Lower lobe of right lung (tissue), 2 donors: ENCODE results near the gene PSMD2. TPM values are rescaled to one million over a fixed set of nuclear protein-coding genes. Genes with fewer than 3 reads are reported as not detected.

ENCODE experiments used
- ATAC-seq, 2 donors: fragments of 200-7000 bp; cut with Tn5 transposase; one replicate each; pipeline ENCODE4 v1.9.1; 2020 to 2022; ENCODE audit warnings: mild to moderate bottlenecking in 2 of 2, moderate library complexity in 2 of 2
- DNase-seq: peaks from one replicate; pipeline ENCODE4 v3.0.0-alpha.2; 2020
- H3K27ac ChIP-seq: fragments of 200-600 bp; one replicate; pipeline ENCODE4 v1.8.0; 2022
- H3K27me3 ChIP-seq: fragments of 200-600 bp; one replicate; pipeline ENCODE4 v1.8.0; 2022; ENCODE audit warnings: low read depth
- H3K36me3 ChIP-seq: fragments of 200-600 bp; one replicate; pipeline ENCODE4 v1.8.0; 2022; ENCODE audit warnings: mild to moderate bottlenecking
- H3K4me1 ChIP-seq: fragments of 200-600 bp; one replicate; pipeline ENCODE4 v1.8.0; 2022
- H3K4me3 ChIP-seq: fragments of 200-600 bp; one replicate; pipeline ENCODE4 v1.8.0; 2022; ENCODE audit warnings: mild to moderate bottlenecking
- H3K9me3 ChIP-seq: fragments of 200-600 bp; one replicate; pipeline ENCODE4 v1.8.0; 2022
- CTCF ChIP-seq: fragments of 200-600 bp; IDR thresholded peaks from one replicate; pipeline ENCODE4 v1.8.0; 2022; ENCODE audit warnings: antibody characterized with exemption, mild to moderate bottlenecking
- intact Hi-C: fragments of 100-400 bp; cut with DNase I; formaldehyde crosslinking; loops from one replicate; pipeline ENCODE4 v1.11.0; 2022
- total RNA-seq: library from RNA; stranded (reverse); fragmentation: NEBNext Ultra II Directional; extraction: Animal tissue kit (Norgen Biotek cat#: 25700); gene quantifications from one replicate; pipeline ENCODE4 v1.2.1, GENCODE V29; 2021
- donor health status: DM: no; HTN: yes; CAD: no; lungs with severe emphysema.

PSMD2 gene
- total RNA-seq, 1 donor from 2014 or later = 135 TPM

- intact Hi-C loops = no loop called here
- no peak for ATAC-seq
- H3K27me3 ChIP-seq = no peaks in the 10 kb centered on the region
- H3K36me3 ChIP-seq = peaks cover 21% of the 10 kb centered on the region
- no peak overlapping the region for H3K4me3 ChIP-seq
- H3K9me3 ChIP-seq = no peaks in the 10 kb centered on the region
- peaks cover 8% of the 10 kb centered on the region for H3K4me1 ChIP-seq
- H3K27ac ChIP-seq = no peak overlapping the region
- DNase-seq = no peak
- TF ChIP-seq CTCF = no peak
Observed at GRCh38 chr3:184347321-184348056, 48.4 kb downstream of the PSMD2 start.

GRCh38 chr3:184348057-184348382, 49.0 kb downstream of the PSMD2 start:
- intact Hi-C loops = no loop called here
- Histone ChIP-seq H3K27me3 (no peaks in the 10 kb centered on the region), H3K36me3 (peaks cover 16% of the 10 kb centered on the region), H3K4me3 (no peak overlapping the region), H3K27ac (no peak overlapping the region), H3K9me3 (no peaks in the 10 kb centered on the region), H3K4me1 (peaks cover 8% of the 10 kb centered on the region)
- no peak for DNase-seq
- ATAC-seq = no peak
- TF ChIP-seq CTCF = no peak

- Histone ChIP-seq H3K36me3 (peaks cover 2% of the 10 kb centered on the region), H3K27me3 (no peaks in the 10 kb centered on the region), H3K4me1 (peaks cover 8% of the 10 kb centered on the region), H3K4me3 (no peak overlapping the region), H3K9me3 (no peaks in the 10 kb centered on the region), H3K27ac (no peak overlapping the region)
- DNase-seq = no peak
- no peak for TF ChIP-seq CTCF
- no peak for ATAC-seq
- intact Hi-C loops = no loop called here
Observed at GRCh38 chr3:184349563-184350470, 50.8 kb downstream of the PSMD2 start.

- intact Hi-C loops = no loop called here
- Histone ChIP-seq H3K27me3 (no peaks in the 10 kb centered on the region), H3K36me3 (no peaks in the 10 kb centered on the region), H3K9me3 (no peaks in the 10 kb centered on the region), H3K4me3 (no peak overlapping the region), H3K27ac (no peak overlapping the region), H3K4me1 (peaks cover 4% of the 10 kb centered on the region)
- ATAC-seq = no peak
- no peak for TF ChIP-seq CTCF
- DNase-seq = no peak
Observed at GRCh38 chr3:184350618-184351017, 51.6 kb downstream of the PSMD2 start.

- Histone ChIP-seq H3K9me3 (no peaks in the 10 kb centered on the region), H3K27ac (no peak overlapping the region), H3K27me3 (no peaks in the 10 kb centered on the region), H3K36me3 (peaks cover under 1% of the 10 kb centered on the region), H3K4me3 (no peak overlapping the region), H3K4me1 (no peaks in the 10 kb centered on the region)
- ATAC-seq (no peak), DNase-seq (no peak)
- intact Hi-C loops = no loop called here
- no peak for TF ChIP-seq CTCF
Observed at GRCh38 chr3:184351511-184352148, 52.6 kb downstream of the PSMD2 start.
